ENCODE results near the gene PUSL1.
A peak's percentile ranks its signal among the peaks of the same experiment; 100 is the strongest.

Gene PUSL1

GRCh38 chr1:1326075-1326605, 17.7 kb downstream of the PUSL1 start:
- H3K14ac ChIP-seq (ENCODE audit: low read length in 2 of 2), result no peak overlapping the region
- peak overlapping the region; percentile 20 for H3K4me2 ChIP-seq (ENCODE audit: low read length, poor library complexity, severe bottlenecking)
- H4K91ac ChIP-seq (ENCODE audit: low read length), result no peak overlapping the region
- H3K27ac ChIP-seq (ENCODE audit: low read length, poor library complexity, severe bottlenecking), result no peak overlapping the region
- H2BK120ac ChIP-seq (ENCODE audit: low read depth, low read length), result no peak overlapping the region
- H2BK12ac ChIP-seq (ENCODE audit: low read length in 2 of 2), result no peak overlapping the region
- no peak overlapping the region for H3K23ac ChIP-seq (ENCODE audit: low read length in 2 of 2)
- no peak overlapping the region for H2AK5ac ChIP-seq (ENCODE audit: low read length, severe bottlenecking)
- 88% methylated on average over 8 of the region's 8 CpGs for WGBS
- H3K4ac ChIP-seq (ENCODE audit: low read depth in 1 of 2, low read length in 2 of 2), result no peak overlapping the region
- no peak for DNase-seq
- peak overlapping the region in 1 of 2 experiments; percentile 88 for H3K4me3 ChIP-seq (ENCODE audit: insufficient read depth in 1 of 2, low read depth in 1 of 2, low read length in 2 of 2)
- H3K79me1 ChIP-seq (replicated peaks; ENCODE audit: low read length, poor library complexity, severe bottlenecking), result peaks cover 13% of the 10 kb centered on the region
- H3K18ac ChIP-seq (ENCODE audit: low read depth in 1 of 2, low read length in 2 of 2), result no peak overlapping the region
- no peaks in the 10 kb centered on the region for H3K27me3 ChIP-seq (ENCODE audit: control insufficient read depth in 1 of 2, insufficient read depth in 1 of 2, low read length in 2 of 2)
- H2BK15ac ChIP-seq (ENCODE audit: low read depth, poor library complexity, severe bottlenecking), result no peak overlapping the region
- H2AFZ ChIP-seq (ENCODE audit: low read depth, low read length), result no peak overlapping the region
- H3K4me1 ChIP-seq (ENCODE audit: control insufficient read depth, insufficient read depth, low read depth, low read length), result peaks cover 58% of the 10 kb centered on the region
- peaks cover 12 to 64% of the 10 kb centered on the region in 2 experiments for H3K36me3 ChIP-seq (ENCODE audit: control insufficient read depth in 1 of 2, insufficient read depth in 2 of 2, low read depth in 1 of 2, low read length in 2 of 2)
- H3K9ac ChIP-seq (ENCODE audit: low read length), result peak overlapping the region; percentile 93
- H4K8ac ChIP-seq (ENCODE audit: low read length), result no peak overlapping the region
- H3K9me3 ChIP-seq (ENCODE audit: control insufficient read depth, low read length), result no peaks in the 10 kb centered on the region
- H2BK5ac ChIP-seq (ENCODE audit: low read depth, low read length, poor library complexity, severe bottlenecking), result no peak overlapping the region

- H4K91ac ChIP-seq (ENCODE audit: low read length), result no peak overlapping the region
- H2AK5ac ChIP-seq (ENCODE audit: low read length, severe bottlenecking), result no peak overlapping the region
- H4K8ac ChIP-seq (ENCODE audit: low read length), result no peak overlapping the region
- 95% methylated on average over 40 of the region's 40 CpGs for WGBS
- H3K4me3 ChIP-seq (ENCODE audit: insufficient read depth in 1 of 2, low read depth in 1 of 2, low read length in 2 of 2), result no peak overlapping the region
- H3K27ac ChIP-seq (ENCODE audit: low read length, poor library complexity, severe bottlenecking), result no peak overlapping the region
- H3K4me1 ChIP-seq (ENCODE audit: control insufficient read depth, insufficient read depth, low read depth, low read length), result peaks cover 58% of the 10 kb centered on the region
- no peak overlapping the region for H2BK5ac ChIP-seq (ENCODE audit: low read depth, low read length, poor library complexity, severe bottlenecking)
- peaks cover 12 to 58% of the 10 kb centered on the region in 2 experiments for H3K36me3 ChIP-seq (ENCODE audit: control insufficient read depth in 1 of 2, insufficient read depth in 2 of 2, low read depth in 1 of 2, low read length in 2 of 2)
- H3K14ac ChIP-seq (ENCODE audit: low read length in 2 of 2), result no peak overlapping the region
- no peaks in the 10 kb centered on the region for H3K27me3 ChIP-seq (ENCODE audit: control insufficient read depth in 1 of 2, insufficient read depth in 1 of 2, low read length in 2 of 2)
- no peak overlapping the region for H3K4me2 ChIP-seq (ENCODE audit: low read length, poor library complexity, severe bottlenecking)
- H3K23ac ChIP-seq (ENCODE audit: low read length in 2 of 2), result no peak overlapping the region
- H2AFZ ChIP-seq (ENCODE audit: low read depth, low read length), result no peak overlapping the region
- DNase-seq, result no peak
- no peak overlapping the region for H2BK12ac ChIP-seq (ENCODE audit: low read length in 2 of 2)
- H3K79me1 ChIP-seq (replicated peaks; ENCODE audit: low read length, poor library complexity, severe bottlenecking), result peaks cover 13% of the 10 kb centered on the region
- H3K9me3 ChIP-seq (ENCODE audit: control insufficient read depth, low read length), result no peaks in the 10 kb centered on the region
- H2BK15ac ChIP-seq (ENCODE audit: low read depth, poor library complexity, severe bottlenecking), result no peak overlapping the region
- no peak overlapping the region for H3K18ac ChIP-seq (ENCODE audit: low read depth in 1 of 2, low read length in 2 of 2)
- no peak overlapping the region for H2BK120ac ChIP-seq (ENCODE audit: low read depth, low read length)
- no peak overlapping the region for H3K4ac ChIP-seq (ENCODE audit: low read depth in 1 of 2, low read length in 2 of 2)
- no peak overlapping the region for H3K9ac ChIP-seq (ENCODE audit: low read length)
Observed at GRCh38 chr1:1327291-1327690, 18.9 kb downstream of the PUSL1 start.

- no peak overlapping the region for H4K8ac ChIP-seq (ENCODE audit: low read length)
- WGBS, result 92% methylated on average over 15 of the region's 15 CpGs
Observed at GRCh38 chr1:1328254-1328653, 19.9 kb downstream of the PUSL1 start.

GRCh38 chr1:1329304-1330210, 21.2 kb downstream of the PUSL1 start:
- Histone ChIP-seq H4K91ac (ENCODE audit: low read length) (peak overlapping the region; percentile 83), H2AFZ (ENCODE audit: low read depth, low read length) (no peak overlapping the region), H2BK15ac (ENCODE audit: low read depth, poor library complexity, severe bottlenecking) (no peak overlapping the region), H3K14ac (ENCODE audit: low read length in 2 of 2) (peak overlapping the region in 1 of 2 experiments; percentile 37), H3K18ac (ENCODE audit: low read depth in 1 of 2, low read length in 2 of 2) (no peak overlapping the region), H3K36me3 (ENCODE audit: control insufficient read depth in 1 of 2, insufficient read depth in 2 of 2, low read depth in 1 of 2, low read length in 2 of 2) (peaks cover 12 to 74% of the 10 kb centered on the region in 2 experiments), H3K9me3 (ENCODE audit: control insufficient read depth, low read length) (no peaks in the 10 kb centered on the region), H2BK12ac (ENCODE audit: low read length in 2 of 2) (no peak overlapping the region), H3K79me1 (replicated peaks; ENCODE audit: low read length, poor library complexity, severe bottlenecking) (peaks cover 13% of the 10 kb centered on the region), H3K4me3 (ENCODE audit: insufficient read depth in 1 of 2, low read depth in 1 of 2, low read length in 2 of 2) (peak overlapping the region in 1 of 2 experiments; percentile 30), H3K27ac (ENCODE audit: low read length, poor library complexity, severe bottlenecking) (no peak overlapping the region), H2BK5ac (ENCODE audit: low read depth, low read length, poor library complexity, severe bottlenecking) (no peak overlapping the region), H3K9ac (ENCODE audit: low read length) (no peak overlapping the region), H3K4me2 (ENCODE audit: low read length, poor library complexity, severe bottlenecking) (no peak overlapping the region), H2AK5ac (ENCODE audit: low read length, severe bottlenecking) (no peak overlapping the region), H3K4ac (ENCODE audit: low read depth in 1 of 2, low read length in 2 of 2) (no peak overlapping the region), H4K8ac (ENCODE audit: low read length) (peak overlapping the region; percentile 24), H3K27me3 (ENCODE audit: control insufficient read depth in 1 of 2, insufficient read depth in 1 of 2, low read length in 2 of 2) (no peaks in the 10 kb centered on the region), H3K23ac (ENCODE audit: low read length in 2 of 2) (no peak overlapping the region), H2BK120ac (ENCODE audit: low read depth, low read length) (no peak overlapping the region), H3K4me1 (ENCODE audit: control insufficient read depth, insufficient read depth, low read depth, low read length) (peaks cover 51% of the 10 kb centered on the region)
- no peak for DNase-seq
- 96% methylated on average over 58 of the region's 58 CpGs for WGBS

More at GRCh38 chr1:1328254-1328653, 19.9 kb downstream of the PUSL1 start:
- Histone ChIP-seq H3K4me3 (ENCODE audit: insufficient read depth in 1 of 2, low read depth in 1 of 2, low read length in 2 of 2) (no peak overlapping the region), H3K14ac (ENCODE audit: low read length in 2 of 2) (no peak overlapping the region), H2BK15ac (ENCODE audit: low read depth, poor library complexity, severe bottlenecking) (no peak overlapping the region), H2BK5ac (ENCODE audit: low read depth, low read length, poor library complexity, severe bottlenecking) (no peak overlapping the region), H3K4me2 (ENCODE audit: low read length, poor library complexity, severe bottlenecking) (no peak overlapping the region), H3K9me3 (ENCODE audit: control insufficient read depth, low read length) (no peaks in the 10 kb centered on the region), H3K18ac (ENCODE audit: low read depth in 1 of 2, low read length in 2 of 2) (no peak overlapping the region), H3K36me3 (ENCODE audit: control insufficient read depth in 1 of 2, insufficient read depth in 2 of 2, low read depth in 1 of 2, low read length in 2 of 2) (peaks cover 12 to 61% of the 10 kb centered on the region in 2 experiments), H3K79me1 (replicated peaks; ENCODE audit: low read length, poor library complexity, severe bottlenecking) (peaks cover 13% of the 10 kb centered on the region), H3K23ac (ENCODE audit: low read length in 2 of 2) (no peak overlapping the region), H3K27ac (ENCODE audit: low read length, poor library complexity, severe bottlenecking) (no peak overlapping the region), H3K4me1 (ENCODE audit: control insufficient read depth, insufficient read depth, low read depth, low read length) (peaks cover 55% of the 10 kb centered on the region), H2AFZ (ENCODE audit: low read depth, low read length) (no peak overlapping the region), H4K91ac (ENCODE audit: low read length) (no peak overlapping the region), H3K9ac (ENCODE audit: low read length) (no peak overlapping the region), H3K27me3 (ENCODE audit: control insufficient read depth in 1 of 2, insufficient read depth in 1 of 2, low read length in 2 of 2) (no peaks in the 10 kb centered on the region), H3K4ac (ENCODE audit: low read depth in 1 of 2, low read length in 2 of 2) (no peak overlapping the region), H2AK5ac (ENCODE audit: low read length, severe bottlenecking) (no peak overlapping the region), H2BK12ac (ENCODE audit: low read length in 2 of 2) (no peak overlapping the region), H2BK120ac (ENCODE audit: low read depth, low read length) (no peak overlapping the region)
- no peak for DNase-seq

Data from mesenchymal stem cell (in vitro differentiated cells and primary cell).